Neural cell (in vitro differentiated cells): Measurements from ENCODE around the gene RITA1. TPM values are rescaled to one million over a fixed set of nuclear protein-coding genes. Genes with fewer than 3 reads are reported as not detected.

Experiments used
- H2AFZ ChIP-seq: fragments of 200-600, 300-800 bp; sonication (generic), shearing (Covaris generic); 2 replicates; pipeline ENCODE4 v1.6.0; 2014; ENCODE audit warnings: low read depth, mild to moderate bottlenecking, antibody characterized with exemption, low read length, moderate library complexity
- H3F3A ChIP-seq: fragments of 200-600 bp; shearing (Covaris generic); 2 replicates; pipeline ENCODE4 v1.6.1; 2016; ENCODE audit warnings: mild to moderate bottlenecking, moderate library complexity, mixed read lengths, antibody characterized with exemption, low read length; ENCODE audit not compliant: insufficient read depth, poor library complexity, severe bottlenecking
- H3K27ac ChIP-seq: fragments of 200-600, 300-800 bp; sonication (generic), shearing (Covaris generic); 2 replicates; pipeline ENCODE4 v1.5.1; 2014; ENCODE audit warnings: mild to moderate bottlenecking, low read length, moderate library complexity
- H3K27me3 ChIP-seq: fragments of 300-800, 200-600 bp; sonication (generic), shearing (Covaris generic); 2 replicates; pipeline ENCODE4 v1.6.0; 2014; ENCODE audit warnings: mild to moderate bottlenecking, low read depth, low read length, moderate library complexity; ENCODE audit not compliant: insufficient read depth
- H3K36me3 ChIP-seq: fragments of 300-800, 200-600 bp; sonication (generic), shearing (Covaris generic); 2 replicates; pipeline ENCODE4 v1.5.1; 2014; ENCODE audit warnings: mild to moderate bottlenecking, antibody characterized with exemption, low read length, moderate library complexity; ENCODE audit not compliant: insufficient read depth
- H3K4me2 ChIP-seq: fragments of 300-800, 200-600 bp; sonication (generic), shearing (Covaris generic); 2 replicates; pipeline ENCODE4 v1.6.0; 2014; ENCODE audit warnings: mild to moderate bottlenecking, low read length
- H3K4me3 ChIP-seq: fragments of 300-800, 200-600 bp; sonication (generic), shearing (Covaris generic); 2 replicates; pipeline ENCODE4 v1.5.1; 2014; ENCODE audit warnings: mild to moderate bottlenecking, low read length, moderate library complexity
- H3K79me2 ChIP-seq: fragments of 200-600 bp; shearing (Covaris generic); replicated peaks from 2 replicates; pipeline ENCODE4 v1.6.0; 2014; ENCODE audit warnings: mild to moderate bottlenecking, low read length, moderate library complexity; ENCODE audit not compliant: insufficient read depth
- H3K9ac ChIP-seq: fragments of 300-800, 200-600 bp; sonication (generic), shearing (Covaris generic); 2 replicates; pipeline ENCODE4 v1.6.1; 2016; ENCODE audit warnings: mild to moderate bottlenecking, low read length, mixed read lengths
- H3K9me2 ChIP-seq: fragments of 200-600 bp; shearing (Covaris generic); 2 replicates; pipeline ENCODE4 v1.6.1; 2016; ENCODE audit warnings: mild to moderate bottlenecking, low read length, mixed read lengths; ENCODE audit not compliant: insufficient read depth
- H3K9me3 ChIP-seq: fragments of 200-600, 300-800 bp; sonication (generic), shearing (Covaris generic); 2 replicates; pipeline ENCODE4 v1.6.1; 2016; ENCODE audit warnings: mild to moderate bottlenecking, mixed run types, low read length, moderate library complexity, mixed read lengths
- H4K20me1 ChIP-seq: fragments of 200-600 bp; shearing (Covaris generic); 2 replicates; pipeline ENCODE4 v1.6.1; 2016; ENCODE audit warnings: mild to moderate bottlenecking, mixed run types; ENCODE audit not compliant: insufficient read depth
- CTCF ChIP-seq: fragments of 450-650 bp; IDR thresholded peaks from 2 replicates; pipeline ENCODE4 v1.5.1; 2014; ENCODE audit warnings: antibody characterized with exemption, mild to moderate bottlenecking, moderate library complexity; ENCODE audit not compliant: poor library complexity, severe bottlenecking
- EP300 ChIP-seq: fragments of 450-650 bp; conservative IDR thresholded peaks from 2 replicates; pipeline ENCODE4 v1.6.1; 2014; ENCODE audit warnings: antibody characterized with exemption, mild to moderate bottlenecking, moderate library complexity; ENCODE audit not compliant: poor library complexity, severe bottlenecking
- EZH2 ChIP-seq: fragments of 200-600, 300-800 bp; shearing (Covaris generic), sonication (generic); IDR thresholded peaks from 2 replicates; pipeline ENCODE4 v1.6.1; 2014; ENCODE audit warnings: antibody characterized with exemption, low read length, borderline replicate concordance, mild to moderate bottlenecking; ENCODE audit not compliant: insufficient read depth, poor library complexity, severe bottlenecking
- MXI1 ChIP-seq: fragments of 450-650 bp; conservative IDR thresholded peaks from 2 replicates; pipeline ENCODE4 v1.6.1; 2014; ENCODE audit warnings: antibody characterized with exemption, mild to moderate bottlenecking; ENCODE audit not compliant: poor library complexity, severe bottlenecking
- POLR2AphosphoS5 ChIP-seq: IDR thresholded peaks from 2 replicates; pipeline ENCODE4 v1.6.1; 2012
- RAD21 ChIP-seq: fragments of 450-650 bp; conservative IDR thresholded peaks from 2 replicates; pipeline ENCODE4 v1.6.1; 2014; ENCODE audit warnings: antibody characterized with exemption, mild to moderate bottlenecking, moderate library complexity
- REST ChIP-seq: IDR thresholded peaks from 2 replicates; pipeline ENCODE4 v1.6.1; 2012; ENCODE audit warnings: borderline replicate concordance
- SMC3 ChIP-seq: fragments of 450-650 bp; conservative IDR thresholded peaks from 2 replicates; pipeline ENCODE4 v1.6.1; 2014; ENCODE audit warnings: antibody characterized with exemption, mild to moderate bottlenecking, moderate library complexity; ENCODE audit not compliant: poor library complexity
- TAF1 ChIP-seq: IDR thresholded peaks from 2 replicates; pipeline ENCODE4 v1.6.1; 2012; ENCODE audit warnings: low read depth
- polyA plus RNA-seq: library from polyadenylated mRNA; depleted of rRNA; stranded (reverse); fragments of >200 nt; gene quantifications from 2 replicates; pipeline ENCODE4 v1.2.3, GENCODE V29; 2014

Gene RITA1
- polyA plus RNA-seq, 1 donor from 2014 or later: 23.3 TPM

- TF ChIP-seq SMC3 (no peak), CTCF (no peak), RAD21 (no peak)
- Histone ChIP-seq H3K9me2 (no peaks in the 10 kb centered on the region), H3F3A (no peaks in the 10 kb centered on the region), H3K27me3 (peaks cover 41% of the 10 kb centered on the region), H3K4me3 (peak overlapping the region; percentile 59), H3K4me2 (no peak overlapping the region), H3K27ac (no peak overlapping the region), H4K20me1 (no peaks in the 10 kb centered on the region), H3K79me2 (no peaks in the 10 kb centered on the region), H3K9me3 (no peaks in the 10 kb centered on the region), H2AFZ (no peak overlapping the region), H3K9ac (peak overlapping the region; percentile 34), H3K36me3 (no peaks in the 10 kb centered on the region)
Observed at GRCh38 chr12:113154351-113154973, 31.1 kb upstream of the RITA1 start.

- no peak overlapping the region for H3K4me2 ChIP-seq
- H4K20me1 ChIP-seq: no peaks in the 10 kb centered on the region
- H3K27me3 ChIP-seq: peaks cover 41% of the 10 kb centered on the region
- TF ChIP-seq EP300 (no peak), TAF1 (no peak), CTCF (no peak), SMC3 (no peak), RAD21 (no peak), REST (no peak), MXI1 (no peak), EZH2 (no peak), POLR2AphosphoS5 (no peak)
- no peaks in the 10 kb centered on the region for H3F3A ChIP-seq
- H3K9me3 ChIP-seq: no peaks in the 10 kb centered on the region
- H3K4me3 ChIP-seq: no peak overlapping the region
- no peaks in the 10 kb centered on the region for H3K36me3 ChIP-seq
- no peak overlapping the region for H2AFZ ChIP-seq
- H3K27ac ChIP-seq: no peak overlapping the region
- no peak overlapping the region for H3K9ac ChIP-seq
- H3K9me2 ChIP-seq: no peaks in the 10 kb centered on the region
- no peaks in the 10 kb centered on the region for H3K79me2 ChIP-seq
Observed at GRCh38 chr12:113155060-113155459, 30.5 kb upstream of the RITA1 start.
